HEK293 (cell line): ENCODE data around the gene LARP1.

Experiments
- BCL11A ChIP-seq: fragments of 450-650 bp; formaldehyde crosslinking; IDR thresholded peaks from 2 replicates; pipeline ENCODE4 v1.5.1; 2016; ENCODE audit warnings: low read depth, missing biosample characterization, missing genetic modification characterization
- BCL11B ChIP-seq: fragments of 450-650 bp; formaldehyde crosslinking; IDR thresholded peaks from 2 replicates; pipeline ENCODE4 v1.5.1; 2016; ENCODE audit warnings: low read depth, missing biosample characterization, missing genetic modification characterization
- ELK4 ChIP-seq: IDR thresholded peaks from 2 replicates; pipeline ENCODE4 v1.6.1; 2011; ENCODE audit warnings: mild to moderate bottlenecking, low read depth, low read length, borderline replicate concordance
- PATZ1 ChIP-seq: fragments of 450-650 bp; formaldehyde crosslinking; IDR thresholded peaks from 2 replicates; pipeline ENCODE4 v1.5.1; 2016; ENCODE audit warnings: missing biosample characterization, missing genetic modification characterization
- SP7 ChIP-seq: fragments of 450-650 bp; formaldehyde crosslinking; IDR thresholded peaks from 2 replicates; pipeline ENCODE4 v1.5.1; 2016; ENCODE audit warnings: missing biosample characterization, missing genetic modification characterization
- ZBTB20 ChIP-seq: fragments of 450-650 bp; formaldehyde crosslinking; IDR thresholded peaks from 2 replicates; pipeline ENCODE4 v1.5.1; 2016; ENCODE audit warnings: missing biosample characterization, missing genetic modification characterization
- ZBTB8A ChIP-seq: fragments of 450-650 bp; formaldehyde crosslinking; IDR thresholded peaks from 2 replicates; pipeline ENCODE4 v1.5.1; 2016; ENCODE audit warnings: missing biosample characterization, missing genetic modification characterization
- ZEB2 ChIP-seq: fragments of 450-650 bp; formaldehyde crosslinking; IDR thresholded peaks from 2 replicates; pipeline ENCODE4 v1.5.1; 2016; ENCODE audit warnings: missing biosample characterization, missing genetic modification characterization
- ZFP69B ChIP-seq: fragments of 450-650 bp; formaldehyde crosslinking; IDR thresholded peaks from 2 replicates; pipeline ENCODE4 v1.5.1; 2016; ENCODE audit warnings: missing biosample characterization, missing genetic modification characterization
- ZNF140 ChIP-seq: fragments of 450-650 bp; formaldehyde crosslinking; IDR thresholded peaks from 2 replicates; pipeline ENCODE4 v1.5.1; 2016; ENCODE audit warnings: missing biosample characterization, missing genetic modification characterization
- ZNF335 ChIP-seq: fragments of 450-650 bp; formaldehyde crosslinking; conservative IDR thresholded peaks from 2 replicates; pipeline ENCODE4 v1.5.1; 2016; ENCODE audit warnings: missing biosample characterization, missing genetic modification characterization
- ZNF404 ChIP-seq: fragments of 450-650 bp; formaldehyde crosslinking; IDR thresholded peaks from 2 replicates; pipeline ENCODE4 v1.5.1; 2017; ENCODE audit warnings: missing biosample characterization, missing genetic modification characterization
- ZNF48 ChIP-seq: fragments of 450-650 bp; formaldehyde crosslinking; IDR thresholded peaks from 2 replicates; pipeline ENCODE4 v1.5.1; 2016; ENCODE audit warnings: missing biosample characterization, missing genetic modification characterization
- ZNF530 ChIP-seq: fragments of 450-650 bp; formaldehyde crosslinking; IDR thresholded peaks from 2 replicates; pipeline ENCODE4 v1.5.1; 2016; ENCODE audit warnings: low read depth, missing biosample characterization, missing genetic modification characterization
- ZNF791 ChIP-seq: fragments of 450-650 bp; formaldehyde crosslinking; IDR thresholded peaks from 2 replicates; pipeline ENCODE4 v1.5.1; 2016; ENCODE audit warnings: missing biosample characterization, missing genetic modification characterization
- ZNF830 ChIP-seq: fragments of 450-650 bp; IDR thresholded peaks from 2 replicates; pipeline ENCODE4 v1.5.0; 2018; ENCODE audit warnings: missing biosample characterization, missing genetic modification characterization, low read depth, mild to moderate bottlenecking, moderate library complexity
- TF ChIP-seq, protein P1 (sequence below): fragments of 450-650 bp; formaldehyde crosslinking; IDR thresholded peaks from 2 replicates; pipeline ENCODE4 v1.5.1; 2016; ENCODE audit warnings: missing biosample characterization, missing genetic modification characterization
- TF ChIP-seq, protein P2 (sequence below): fragments of 450-650 bp; formaldehyde crosslinking; IDR thresholded peaks from 2 replicates; pipeline ENCODE4 v1.5.1; 2017; ENCODE audit warnings: missing biosample characterization, missing genetic modification characterization
- TF ChIP-seq, protein P3 (sequence below): fragments of 450-650 bp; formaldehyde crosslinking; IDR thresholded peaks from 2 replicates; pipeline ENCODE4 v1.5.1; 2016; ENCODE audit warnings: missing biosample characterization, missing genetic modification characterization, borderline replicate concordance
- TF ChIP-seq, protein P4 (sequence below): fragments of 450-650 bp; formaldehyde crosslinking; IDR thresholded peaks from 2 replicates; pipeline ENCODE4 v1.5.1; 2016; ENCODE audit warnings: missing biosample characterization, missing genetic modification characterization
- TF ChIP-seq, protein P5 (sequence below): fragments of 450-650 bp; formaldehyde crosslinking; IDR thresholded peaks from 2 replicates; pipeline ENCODE4 v1.5.1; 2016; ENCODE audit warnings: missing biosample characterization, missing genetic modification characterization, low read depth

The LARP1 gene

DNA sequence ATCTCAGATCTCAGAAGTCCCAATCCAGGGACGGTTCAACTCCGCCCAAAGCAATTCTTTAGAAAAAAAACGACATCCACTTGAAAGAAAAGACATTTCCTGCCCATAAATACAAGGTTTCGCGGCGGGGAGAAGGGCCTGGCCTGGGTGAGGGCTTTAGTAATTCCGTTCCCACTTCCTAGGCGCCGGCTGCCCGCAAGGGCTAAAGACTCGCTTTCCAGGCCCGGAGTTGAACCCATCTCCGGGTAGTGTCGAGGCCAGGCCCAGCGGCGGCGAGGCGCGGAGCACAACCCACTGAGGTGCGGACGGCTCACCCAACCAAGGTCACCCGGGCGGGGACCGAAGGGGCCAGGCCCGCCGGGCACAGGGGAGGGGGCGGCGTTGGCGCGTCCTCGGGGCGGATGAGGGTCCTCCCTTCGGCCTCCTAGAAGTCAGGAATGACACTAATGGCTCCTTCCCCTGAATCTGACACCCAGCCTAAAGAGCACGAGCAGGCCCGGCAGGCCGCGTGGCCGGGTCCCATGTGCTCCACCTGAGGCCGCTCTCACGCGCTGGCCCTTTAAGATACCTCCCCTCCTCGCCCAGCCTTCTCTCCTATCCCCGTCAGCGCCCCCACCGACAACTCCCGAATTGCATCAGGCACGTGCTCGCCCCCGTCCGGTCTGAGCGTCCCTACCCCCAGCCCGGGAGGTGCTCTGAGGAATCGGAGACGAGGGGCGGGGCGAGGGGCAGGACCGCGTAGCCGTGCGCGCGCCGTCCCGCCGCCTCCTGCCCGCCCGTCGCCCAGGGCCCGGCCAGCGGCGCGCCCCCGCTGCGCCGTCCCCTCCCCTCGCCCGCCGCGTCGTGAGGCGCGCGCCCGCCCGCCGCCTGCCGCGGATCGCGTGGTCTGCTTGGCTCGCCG is 467 bp upstream of the LARP1 start (continued):
- TF ChIP-seq ELK4 (no peak), ZBTB8A (tag by site-specific recombination) (peak; percentile 77), ZNF140 (tag by site-specific recombination) (no peak), ZNF48 (tag by site-specific recombination) (no peak), PATZ1 (tag by site-specific recombination) (peak; percentile 100), ZNF530 (tag by site-specific recombination) (no peak), BCL11B (tag by site-specific recombination) (peak; percentile 84; the same call in 1 of the 2 replicates), SP7 (peak; percentile 69), ZNF830 (tag by site-specific recombination) (no peak), ZNF335 (tag by site-specific recombination) (peak; percentile 73), ZBTB20 (tag by site-specific recombination) (peak; percentile 55; the same call in 1 of the 2 replicates), ZNF404 (no peak), ZNF791 (tag by site-specific recombination) (no peak), BCL11A (no peak), ZFP69B (tag by site-specific recombination) (peak; percentile 96), ZEB2 (peak; percentile 99)
- TF ChIP-seq, protein P1, sequence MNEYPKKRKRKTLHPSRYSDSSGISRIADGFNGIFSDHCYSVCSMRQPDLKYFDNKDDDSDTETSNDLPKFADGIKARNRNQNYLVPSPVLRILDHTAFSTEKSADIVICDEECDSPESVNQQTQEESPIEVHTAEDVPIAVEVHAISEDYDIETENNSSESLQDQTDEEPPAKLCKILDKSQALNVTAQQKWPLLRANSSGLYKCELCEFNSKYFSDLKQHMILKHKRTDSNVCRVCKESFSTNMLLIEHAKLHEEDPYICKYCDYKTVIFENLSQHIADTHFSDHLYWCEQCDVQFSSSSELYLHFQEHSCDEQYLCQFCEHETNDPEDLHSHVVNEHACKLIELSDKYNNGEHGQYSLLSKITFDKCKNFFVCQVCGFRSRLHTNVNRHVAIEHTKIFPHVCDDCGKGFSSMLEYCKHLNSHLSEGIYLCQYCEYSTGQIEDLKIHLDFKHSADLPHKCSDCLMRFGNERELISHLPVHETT (tag by site-specific recombination) = peak; percentile 26; the same call in 1 of the 2 replicates
- TF ChIP-seq, protein P2, sequence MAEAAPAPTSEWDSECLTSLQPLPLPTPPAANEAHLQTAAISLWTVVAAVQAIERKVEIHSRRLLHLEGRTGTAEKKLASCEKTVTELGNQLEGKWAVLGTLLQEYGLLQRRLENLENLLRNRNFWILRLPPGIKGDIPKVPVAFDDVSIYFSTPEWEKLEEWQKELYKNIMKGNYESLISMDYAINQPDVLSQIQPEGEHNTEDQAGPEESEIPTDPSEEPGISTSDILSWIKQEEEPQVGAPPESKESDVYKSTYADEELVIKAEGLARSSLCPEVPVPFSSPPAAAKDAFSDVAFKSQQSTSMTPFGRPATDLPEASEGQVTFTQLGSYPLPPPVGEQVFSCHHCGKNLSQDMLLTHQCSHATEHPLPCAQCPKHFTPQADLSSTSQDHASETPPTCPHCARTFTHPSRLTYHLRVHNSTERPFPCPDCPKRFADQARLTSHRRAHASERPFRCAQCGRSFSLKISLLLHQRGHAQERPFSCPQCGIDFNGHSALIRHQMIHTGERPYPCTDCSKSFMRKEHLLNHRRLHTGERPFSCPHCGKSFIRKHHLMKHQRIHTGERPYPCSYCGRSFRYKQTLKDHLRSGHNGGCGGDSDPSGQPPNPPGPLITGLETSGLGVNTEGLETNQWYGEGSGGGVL (tag by site-specific recombination) = peak; percentile 68
- TF ChIP-seq, protein P3, sequence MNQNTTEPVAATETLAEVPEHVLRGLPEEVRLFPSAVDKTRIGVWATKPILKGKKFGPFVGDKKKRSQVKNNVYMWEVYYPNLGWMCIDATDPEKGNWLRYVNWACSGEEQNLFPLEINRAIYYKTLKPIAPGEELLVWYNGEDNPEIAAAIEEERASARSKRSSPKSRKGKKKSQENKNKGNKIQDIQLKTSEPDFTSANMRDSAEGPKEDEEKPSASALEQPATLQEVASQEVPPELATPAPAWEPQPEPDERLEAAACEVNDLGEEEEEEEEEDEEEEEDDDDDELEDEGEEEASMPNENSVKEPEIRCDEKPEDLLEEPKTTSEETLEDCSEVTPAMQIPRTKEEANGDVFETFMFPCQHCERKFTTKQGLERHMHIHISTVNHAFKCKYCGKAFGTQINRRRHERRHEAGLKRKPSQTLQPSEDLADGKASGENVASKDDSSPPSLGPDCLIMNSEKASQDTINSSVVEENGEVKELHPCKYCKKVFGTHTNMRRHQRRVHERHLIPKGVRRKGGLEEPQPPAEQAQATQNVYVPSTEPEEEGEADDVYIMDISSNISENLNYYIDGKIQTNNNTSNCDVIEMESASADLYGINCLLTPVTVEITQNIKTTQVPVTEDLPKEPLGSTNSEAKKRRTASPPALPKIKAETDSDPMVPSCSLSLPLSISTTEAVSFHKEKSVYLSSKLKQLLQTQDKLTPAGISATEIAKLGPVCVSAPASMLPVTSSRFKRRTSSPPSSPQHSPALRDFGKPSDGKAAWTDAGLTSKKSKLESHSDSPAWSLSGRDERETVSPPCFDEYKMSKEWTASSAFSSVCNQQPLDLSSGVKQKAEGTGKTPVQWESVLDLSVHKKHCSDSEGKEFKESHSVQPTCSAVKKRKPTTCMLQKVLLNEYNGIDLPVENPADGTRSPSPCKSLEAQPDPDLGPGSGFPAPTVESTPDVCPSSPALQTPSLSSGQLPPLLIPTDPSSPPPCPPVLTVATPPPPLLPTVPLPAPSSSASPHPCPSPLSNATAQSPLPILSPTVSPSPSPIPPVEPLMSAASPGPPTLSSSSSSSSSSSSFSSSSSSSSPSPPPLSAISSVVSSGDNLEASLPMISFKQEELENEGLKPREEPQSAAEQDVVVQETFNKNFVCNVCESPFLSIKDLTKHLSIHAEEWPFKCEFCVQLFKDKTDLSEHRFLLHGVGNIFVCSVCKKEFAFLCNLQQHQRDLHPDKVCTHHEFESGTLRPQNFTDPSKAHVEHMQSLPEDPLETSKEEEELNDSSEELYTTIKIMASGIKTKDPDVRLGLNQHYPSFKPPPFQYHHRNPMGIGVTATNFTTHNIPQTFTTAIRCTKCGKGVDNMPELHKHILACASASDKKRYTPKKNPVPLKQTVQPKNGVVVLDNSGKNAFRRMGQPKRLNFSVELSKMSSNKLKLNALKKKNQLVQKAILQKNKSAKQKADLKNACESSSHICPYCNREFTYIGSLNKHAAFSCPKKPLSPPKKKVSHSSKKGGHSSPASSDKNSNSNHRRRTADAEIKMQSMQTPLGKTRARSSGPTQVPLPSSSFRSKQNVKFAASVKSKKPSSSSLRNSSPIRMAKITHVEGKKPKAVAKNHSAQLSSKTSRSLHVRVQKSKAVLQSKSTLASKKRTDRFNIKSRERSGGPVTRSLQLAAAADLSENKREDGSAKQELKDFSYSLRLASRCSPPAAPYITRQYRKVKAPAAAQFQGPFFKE (tag by site-specific recombination) = no peak
- TF ChIP-seq, protein P4, sequence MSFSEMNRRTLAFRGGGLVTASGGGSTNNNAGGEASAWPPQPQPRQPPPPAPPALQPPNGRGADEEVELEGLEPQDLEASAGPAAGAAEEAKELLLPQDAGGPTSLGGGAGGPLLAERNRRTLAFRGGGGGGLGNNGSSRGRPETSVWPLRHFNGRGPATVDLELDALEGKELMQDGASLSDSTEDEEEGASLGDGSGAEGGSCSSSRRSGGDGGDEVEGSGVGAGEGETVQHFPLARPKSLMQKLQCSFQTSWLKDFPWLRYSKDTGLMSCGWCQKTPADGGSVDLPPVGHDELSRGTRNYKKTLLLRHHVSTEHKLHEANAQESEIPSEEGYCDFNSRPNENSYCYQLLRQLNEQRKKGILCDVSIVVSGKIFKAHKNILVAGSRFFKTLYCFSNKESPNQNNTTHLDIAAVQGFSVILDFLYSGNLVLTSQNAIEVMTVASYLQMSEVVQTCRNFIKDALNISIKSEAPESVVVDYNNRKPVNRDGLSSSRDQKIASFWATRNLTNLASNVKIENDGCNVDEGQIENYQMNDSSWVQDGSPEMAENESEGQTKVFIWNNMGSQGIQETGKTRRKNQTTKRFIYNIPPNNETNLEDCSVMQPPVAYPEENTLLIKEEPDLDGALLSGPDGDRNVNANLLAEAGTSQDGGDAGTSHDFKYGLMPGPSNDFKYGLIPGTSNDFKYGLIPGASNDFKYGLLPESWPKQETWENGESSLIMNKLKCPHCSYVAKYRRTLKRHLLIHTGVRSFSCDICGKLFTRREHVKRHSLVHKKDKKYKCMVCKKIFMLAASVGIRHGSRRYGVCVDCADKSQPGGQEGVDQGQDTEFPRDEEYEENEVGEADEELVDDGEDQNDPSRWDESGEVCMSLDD = peak; percentile 80
- TF ChIP-seq, protein P5, sequence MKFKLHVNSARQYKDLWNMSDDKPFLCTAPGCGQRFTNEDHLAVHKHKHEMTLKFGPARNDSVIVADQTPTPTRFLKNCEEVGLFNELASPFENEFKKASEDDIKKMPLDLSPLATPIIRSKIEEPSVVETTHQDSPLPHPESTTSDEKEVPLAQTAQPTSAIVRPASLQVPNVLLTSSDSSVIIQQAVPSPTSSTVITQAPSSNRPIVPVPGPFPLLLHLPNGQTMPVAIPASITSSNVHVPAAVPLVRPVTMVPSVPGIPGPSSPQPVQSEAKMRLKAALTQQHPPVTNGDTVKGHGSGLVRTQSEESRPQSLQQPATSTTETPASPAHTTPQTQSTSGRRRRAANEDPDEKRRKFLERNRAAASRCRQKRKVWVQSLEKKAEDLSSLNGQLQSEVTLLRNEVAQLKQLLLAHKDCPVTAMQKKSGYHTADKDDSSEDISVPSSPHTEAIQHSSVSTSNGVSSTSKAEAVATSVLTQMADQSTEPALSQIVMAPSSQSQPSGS (tag by site-specific recombination) = 0 out of 2 replicates have a peak, but pooled peaks have one; percentile 21
